GM21526 (cell line): ENCODE results near the gene MEF2C.

Source experiments
- ATAC-seq: cut with Tn5 transposase; IDR thresholded peaks from one replicate; pipeline ENCODE4 v1.9.1; 2021; ENCODE audit warnings: moderate library complexity; ENCODE audit not compliant: unreplicated experiment, low FRiP score

The MEF2C gene

DNA sequence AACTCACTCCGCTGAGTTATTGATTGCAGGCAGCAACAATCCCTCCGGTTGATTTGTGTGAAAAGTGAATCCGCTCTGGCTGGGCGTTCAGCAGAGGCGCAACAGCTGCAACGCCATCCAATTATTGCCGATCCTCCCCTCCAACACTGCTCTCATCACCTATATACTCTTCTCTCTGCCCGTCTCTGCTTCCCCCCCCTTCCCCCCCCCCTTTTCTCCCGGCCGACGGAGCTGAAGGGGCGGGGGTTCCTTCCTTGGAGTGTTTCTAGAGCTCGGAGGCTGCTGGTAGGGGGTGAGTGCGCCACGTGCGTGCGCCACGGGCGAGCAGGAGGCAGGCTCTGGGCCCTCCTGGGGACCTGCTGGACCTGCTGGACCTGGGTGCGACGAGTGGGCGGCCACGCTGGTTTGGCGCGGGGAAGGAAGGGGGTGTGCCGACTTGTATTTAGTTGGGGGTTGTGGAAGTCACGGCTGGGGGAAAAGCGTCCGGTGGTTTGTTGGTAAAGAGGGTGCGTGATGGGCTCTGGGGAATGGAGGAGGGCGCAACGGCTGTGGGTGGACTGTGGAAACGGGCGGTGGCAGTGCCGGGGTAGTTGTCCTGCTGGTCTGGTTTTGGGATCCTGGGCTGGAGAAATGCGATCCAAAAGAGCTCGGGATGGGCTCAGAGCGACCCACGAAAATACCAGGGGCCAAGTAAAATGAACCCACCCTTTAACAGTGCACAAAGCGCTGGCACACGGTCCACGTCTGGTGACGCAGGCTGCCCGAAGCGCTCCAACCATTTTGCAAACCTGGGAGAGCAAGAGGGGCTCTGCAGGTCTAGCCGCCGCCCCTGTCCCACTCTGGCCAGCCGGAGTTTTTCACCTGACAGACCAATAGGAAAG is 6.4 kb upstream of the MEF2C start:
- peak; percentile 31 for ATAC-seq

DNA sequence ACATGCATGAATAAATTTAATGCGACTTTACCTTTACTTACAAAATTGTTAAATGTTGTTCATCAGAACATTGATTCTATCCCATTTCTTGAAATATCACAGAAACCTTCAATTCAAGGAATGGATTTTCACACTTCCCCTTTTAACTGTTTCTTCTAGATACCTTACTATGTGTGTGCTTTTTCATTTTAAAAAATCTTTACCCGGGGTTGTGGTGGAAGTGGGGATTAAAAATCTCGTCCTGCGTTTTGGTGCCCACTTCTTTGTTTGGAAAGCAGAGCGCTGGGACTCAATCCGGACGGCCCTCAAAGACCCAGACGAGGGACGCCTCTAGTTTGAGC is 5.8 kb upstream of the MEF2C start:
- peak; percentile 2 for ATAC-seq

DNA sequence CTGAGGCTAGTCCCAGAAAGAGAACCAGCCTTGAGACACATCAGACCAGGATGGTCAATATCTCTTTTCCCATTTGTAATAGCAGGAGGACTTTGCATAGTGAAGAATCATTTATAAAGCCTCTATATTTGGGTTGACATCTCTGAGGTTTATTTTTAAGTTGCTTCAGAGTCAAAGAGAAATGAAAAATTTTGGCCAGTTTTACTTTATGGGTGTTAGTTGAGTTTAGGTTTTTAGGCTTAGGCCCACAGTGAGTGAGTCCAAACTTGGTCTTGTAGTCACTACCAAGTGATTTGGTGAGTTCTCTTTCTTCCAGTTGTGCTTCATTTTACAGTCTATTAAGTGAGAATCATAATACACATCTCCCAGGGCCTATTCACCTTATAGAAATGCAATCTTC is 5.3 kb upstream of the MEF2C start:
- ATAC-seq, result no peak

DNA sequence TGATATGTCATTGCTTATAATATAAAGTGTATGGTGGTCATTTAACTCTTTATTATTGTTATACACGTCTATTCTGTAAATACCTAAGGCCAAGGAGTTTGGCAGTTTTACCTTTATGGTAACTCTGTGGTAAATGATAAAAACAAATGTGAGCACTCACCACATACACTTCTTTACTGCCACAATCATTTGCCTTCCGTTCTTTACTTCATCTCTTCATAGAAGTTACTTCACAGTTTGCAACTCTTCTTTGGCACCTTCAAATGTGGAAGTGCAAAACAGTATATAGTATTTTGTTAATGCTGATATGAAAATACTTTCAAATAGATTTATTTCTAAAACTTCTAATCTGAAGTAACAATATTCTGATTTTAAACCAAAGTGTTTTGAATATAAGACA is 4.4 kb upstream of the MEF2C start:
- ATAC-seq, result no peak

DNA sequence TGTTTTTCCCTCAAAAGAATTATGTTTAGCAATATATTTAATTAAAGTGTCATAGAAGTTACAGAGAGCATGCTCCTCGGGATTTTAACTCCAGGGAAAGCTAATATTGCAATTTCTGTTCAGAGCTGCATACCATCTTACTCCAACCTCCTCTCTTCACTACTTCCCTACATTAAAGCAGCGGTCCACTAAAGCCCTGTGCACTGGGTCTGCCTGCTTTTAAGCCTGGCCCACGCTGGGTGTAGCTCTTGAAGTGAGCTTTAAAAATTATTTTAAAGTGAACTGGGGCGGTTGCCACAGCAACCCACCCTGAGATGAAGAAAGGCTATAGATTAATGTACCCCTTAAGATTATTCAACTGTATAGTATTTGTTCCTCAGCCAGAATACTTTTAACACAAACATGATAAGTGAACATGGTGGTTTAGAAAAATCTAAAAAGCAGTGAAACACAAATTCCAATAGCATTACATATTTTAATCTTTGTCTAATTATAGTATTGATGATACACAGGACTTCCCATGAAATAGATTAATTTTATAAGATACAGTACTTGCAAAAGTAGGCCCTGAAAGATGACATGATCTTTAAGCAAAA is 3.9 kb upstream of the MEF2C start:
- no peak for ATAC-seq

DNA sequence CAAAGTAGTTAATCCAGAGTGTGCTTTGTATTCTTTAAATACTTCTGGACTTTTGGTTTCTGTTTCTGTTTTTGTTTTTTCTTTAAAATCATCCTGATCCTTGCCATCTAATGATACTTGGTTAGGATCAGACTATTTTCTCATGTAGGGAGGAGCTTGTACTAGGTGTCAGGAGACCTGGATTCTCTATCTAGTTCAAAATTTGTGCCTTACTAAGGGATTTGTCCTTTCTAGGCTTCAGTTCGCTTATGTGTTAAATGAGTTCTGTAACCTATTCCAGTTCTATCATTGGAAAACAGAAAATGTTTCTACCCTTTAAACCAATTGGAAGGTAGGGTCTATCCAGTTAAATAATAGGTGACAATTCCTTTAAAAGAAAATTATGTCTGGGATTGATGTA is 3.3 kb upstream of the MEF2C start:
- no peak for ATAC-seq

DNA sequence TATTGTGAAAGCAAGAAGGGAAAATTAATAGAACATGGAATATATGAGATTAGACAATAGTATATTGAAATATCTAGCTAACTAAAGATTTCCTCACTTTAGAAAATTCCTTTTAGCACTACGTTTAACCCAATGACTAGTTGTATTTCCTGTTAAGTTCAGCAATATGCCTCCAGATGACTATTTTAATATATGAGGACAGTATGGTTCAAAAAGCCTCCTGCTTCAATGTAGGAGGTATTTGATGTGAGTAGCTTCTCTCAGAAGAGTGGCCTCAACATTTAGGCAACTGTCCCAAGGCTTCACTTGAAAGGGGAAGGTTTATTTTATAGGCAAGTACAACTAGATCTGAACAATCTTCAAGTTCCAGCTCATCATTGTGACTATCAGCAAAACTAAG is 2.0 kb upstream of the MEF2C start:
- ATAC-seq, result no peak

DNA sequence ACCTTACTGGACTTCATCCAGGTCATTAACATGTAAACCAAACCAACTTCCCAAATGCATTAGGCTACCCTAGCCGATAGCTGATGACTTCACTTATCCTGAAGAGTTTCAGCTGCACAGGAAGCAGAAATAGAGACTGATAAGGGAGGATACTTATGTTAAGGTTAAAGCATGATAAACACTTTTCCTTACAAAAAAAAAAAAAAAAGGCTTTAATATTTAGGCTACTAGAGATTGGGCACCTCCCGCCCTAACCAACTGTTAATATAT is 1.6 kb upstream of the MEF2C start:
- ATAC-seq, result no peak

DNA sequence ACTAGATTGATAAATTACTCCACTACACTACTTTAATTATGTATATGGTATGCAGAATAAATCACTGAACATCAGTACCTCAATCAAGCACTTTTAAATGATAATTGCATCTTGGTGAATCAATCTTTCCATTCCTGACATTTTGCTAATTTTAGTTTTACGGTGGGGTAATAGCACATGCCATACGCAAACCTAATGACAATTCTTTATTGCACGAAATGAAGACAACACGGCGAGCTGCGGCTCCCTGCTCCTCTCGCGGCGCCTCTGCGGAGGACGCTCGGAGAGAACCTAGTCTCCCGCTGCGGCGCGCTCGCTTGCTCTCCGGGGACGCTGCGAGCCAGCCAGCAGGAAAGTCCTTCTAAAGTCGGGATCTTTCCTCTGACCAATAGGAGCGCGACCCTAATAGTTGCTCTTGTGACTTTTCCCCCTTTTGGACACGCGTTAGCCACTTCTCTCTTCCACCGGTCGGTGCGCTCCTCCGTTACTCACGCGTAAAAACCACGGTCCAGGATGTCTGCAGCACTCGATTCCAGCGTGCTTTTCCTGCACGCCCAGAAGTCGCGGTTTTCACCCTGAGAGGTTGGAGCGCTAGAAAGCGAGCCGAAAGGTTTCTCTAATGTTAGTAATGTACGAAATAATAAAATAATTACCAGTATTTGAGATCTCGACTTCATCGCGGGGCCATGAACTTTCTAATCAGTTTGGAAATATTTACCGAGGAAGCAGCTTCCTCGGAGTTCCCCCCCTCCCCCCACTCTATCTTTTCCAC is 1.0 kb upstream of the MEF2C start:
- no peak for ATAC-seq

DNA sequence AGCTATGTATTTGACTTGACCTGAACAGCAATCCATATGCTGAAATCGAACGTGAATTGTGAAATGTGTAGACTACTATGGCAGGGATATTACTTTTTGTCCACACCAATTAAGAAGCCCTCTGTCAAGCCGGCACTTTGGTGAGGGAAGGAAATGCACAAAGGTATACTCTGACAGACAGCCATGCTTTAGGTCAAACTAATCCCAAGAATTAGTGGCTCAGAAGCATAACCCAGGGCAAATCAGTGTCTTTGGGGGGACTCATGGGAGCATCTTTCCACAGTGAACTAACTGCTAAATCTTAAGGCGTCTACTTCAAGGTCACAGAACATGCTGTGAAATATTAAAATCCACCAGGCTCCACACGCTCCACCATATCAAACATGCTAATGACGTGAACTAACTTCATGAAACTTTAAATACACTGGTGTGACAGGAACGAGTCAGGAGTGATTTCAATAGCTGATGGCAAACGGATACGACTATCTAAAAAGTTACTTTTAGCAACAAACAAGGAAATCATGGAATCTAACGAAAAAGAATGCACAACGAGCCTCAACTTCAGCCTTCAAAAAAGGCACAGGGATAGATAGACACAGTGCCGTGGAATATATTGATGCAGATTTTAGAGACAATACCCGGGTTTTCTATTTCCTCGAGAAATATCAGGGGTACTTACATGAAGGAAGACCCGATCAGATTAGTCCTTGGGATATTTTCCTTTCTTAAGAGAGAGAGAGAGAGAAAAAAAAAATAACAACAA is 527 bp downstream of the MEF2C start:
- no peak for ATAC-seq

DNA sequence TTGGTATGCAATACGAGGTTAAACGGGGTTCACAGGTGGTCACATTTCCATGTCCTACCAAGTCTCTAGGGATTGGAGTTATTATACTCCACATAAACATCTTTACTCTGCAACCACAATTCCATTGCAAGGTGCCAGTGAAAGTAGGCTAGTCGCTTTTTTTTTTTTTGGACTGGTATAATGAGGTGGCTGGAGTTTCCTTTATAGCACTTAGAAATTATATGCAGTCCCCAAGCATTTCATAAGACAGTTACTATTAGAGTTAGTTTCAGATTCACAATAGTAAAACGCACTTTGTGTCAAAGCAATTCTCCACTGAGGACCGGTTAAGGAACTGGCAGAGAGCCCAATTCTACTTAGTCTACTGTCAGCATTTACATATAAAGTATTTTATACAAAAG is 1.4 kb downstream of the MEF2C start:
- no peak for ATAC-seq

DNA sequence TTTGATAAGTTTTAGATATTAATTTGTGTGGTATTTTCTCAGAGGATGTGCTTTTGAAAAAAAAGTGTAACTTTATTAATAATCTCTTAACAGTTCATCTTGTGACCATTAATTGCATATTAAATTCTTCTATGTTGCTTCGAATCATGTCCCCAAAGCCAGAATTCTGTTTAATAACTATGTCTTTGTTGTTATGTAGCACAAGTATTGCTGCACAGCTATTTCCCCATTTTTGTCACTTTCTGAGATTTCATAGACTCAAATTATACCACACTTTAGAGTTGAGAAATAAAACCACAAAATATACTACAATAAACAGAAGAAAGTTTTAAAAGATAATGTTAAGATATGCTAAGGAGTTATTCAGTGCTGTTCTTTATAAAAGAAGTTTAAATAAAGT is 2.8 kb downstream of the MEF2C start:
- ATAC-seq, result no peak

DNA sequence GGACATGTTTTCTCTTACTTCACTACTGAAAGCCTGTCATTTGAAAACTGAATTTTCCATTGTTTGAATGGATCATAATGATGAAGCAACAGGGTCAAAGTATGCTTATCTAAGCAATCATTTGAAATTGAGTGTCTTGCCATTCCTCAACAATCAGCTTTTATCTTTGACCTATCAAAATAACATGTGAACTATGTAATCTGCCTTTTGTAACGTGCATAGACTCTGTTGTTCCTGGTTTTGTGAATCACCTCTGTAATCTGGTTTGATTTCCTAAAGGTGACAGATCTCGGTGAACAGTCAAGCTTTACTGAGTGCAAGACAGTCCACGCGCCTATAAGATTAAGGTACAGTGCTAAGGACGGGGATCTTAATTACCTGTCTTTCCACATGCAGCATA is 3.3 kb downstream of the MEF2C start:
- no peak for ATAC-seq

DNA sequence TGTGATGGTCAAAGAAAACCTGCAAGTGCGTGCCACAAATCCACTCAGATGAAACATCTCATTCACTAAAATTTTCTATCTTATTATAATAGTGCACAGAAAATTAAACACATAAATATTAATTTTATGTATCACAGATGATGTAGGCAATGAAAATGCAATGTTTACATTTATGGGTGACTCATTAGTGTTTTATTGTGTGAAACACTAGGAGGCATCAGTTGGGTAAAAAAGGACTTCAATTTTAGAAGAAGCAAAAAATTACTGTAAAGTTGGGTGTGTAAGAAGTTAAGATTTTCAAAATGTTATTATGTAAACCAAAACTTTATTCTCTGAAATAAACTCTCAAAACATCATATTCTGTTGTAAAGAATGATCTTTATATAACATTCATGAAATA is 4.0 kb downstream of the MEF2C start:
- no peak for ATAC-seq

DNA sequence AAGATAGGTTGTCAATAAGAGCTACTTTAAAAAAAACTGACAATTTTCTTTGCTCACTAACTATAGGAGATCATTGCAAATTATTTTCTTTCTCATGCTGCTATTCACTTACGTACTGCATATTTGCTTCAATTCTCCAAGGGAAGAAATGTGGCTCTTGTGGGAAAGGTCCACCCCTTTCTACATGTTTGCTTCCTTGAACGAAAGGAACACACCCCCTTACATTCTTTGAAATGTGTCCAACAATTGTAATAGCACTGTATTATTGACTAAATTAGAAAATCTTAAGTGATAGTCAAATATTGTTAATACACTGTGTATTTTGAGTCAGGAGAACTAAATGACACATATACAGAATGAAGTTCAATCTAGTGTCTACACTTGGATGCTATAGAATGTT is 5.2 kb downstream of the MEF2C start:
- ATAC-seq, result no peak

DNA sequence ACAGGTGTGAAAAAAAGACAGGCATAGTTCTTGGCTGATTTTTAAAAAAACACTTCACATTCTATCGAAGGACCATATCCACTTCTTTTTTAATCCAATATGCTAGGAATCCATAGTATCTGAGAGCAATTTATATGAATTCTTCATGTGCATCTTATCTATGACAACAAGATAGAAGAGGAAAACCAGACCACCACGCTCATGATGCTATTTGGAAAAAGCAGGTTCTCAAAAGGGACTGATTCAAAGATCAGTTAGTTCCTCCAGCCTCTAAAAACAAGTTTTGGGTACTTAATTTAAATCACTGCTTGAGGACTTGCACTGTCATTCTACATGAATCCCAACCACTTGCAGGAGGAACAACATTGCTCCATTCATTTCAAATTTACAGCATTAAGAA is 6.3 kb downstream of the MEF2C start:
- ATAC-seq, result no peak

DNA sequence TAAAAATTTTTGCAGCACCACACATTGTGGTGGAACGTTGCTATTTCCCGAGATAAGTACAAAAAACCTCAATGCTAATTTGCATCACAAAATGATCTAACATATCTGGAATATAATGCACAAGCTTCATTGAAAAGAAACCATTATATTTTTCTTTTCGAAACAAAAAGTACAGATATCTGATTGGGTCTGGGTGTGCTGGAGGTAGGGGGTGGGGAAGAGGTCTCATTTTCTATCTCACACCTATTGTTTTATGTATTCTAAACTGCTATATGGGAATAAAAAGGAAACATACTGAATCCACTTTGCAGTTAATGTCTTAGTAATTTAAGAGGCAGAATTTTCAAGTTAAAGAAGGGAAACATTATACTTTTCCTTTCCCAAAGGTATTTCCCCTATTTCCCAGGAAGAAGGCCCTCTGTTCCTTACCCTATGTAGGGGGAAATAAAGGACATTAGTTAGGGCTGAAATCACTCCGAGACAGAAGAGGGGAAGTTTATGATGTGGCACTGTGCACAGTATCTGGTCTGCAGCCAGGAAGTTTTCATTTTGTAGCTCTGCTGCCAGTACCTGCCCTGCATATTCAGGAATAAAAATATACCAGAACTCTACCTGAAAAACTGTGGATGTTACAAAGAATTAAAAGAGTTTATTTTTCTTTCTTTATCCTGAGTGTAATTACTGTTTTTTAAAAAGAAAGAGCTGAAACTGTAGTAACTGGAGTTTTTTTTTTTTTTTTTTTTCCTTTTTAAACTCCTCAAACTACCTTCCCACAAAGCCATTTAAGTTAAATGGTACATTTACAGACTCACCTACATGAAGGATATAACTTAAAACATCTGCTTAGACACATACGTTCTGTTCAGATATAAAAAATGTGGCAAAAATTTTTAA is 7.4 kb downstream of the MEF2C start:
- no peak for ATAC-seq

DNA sequence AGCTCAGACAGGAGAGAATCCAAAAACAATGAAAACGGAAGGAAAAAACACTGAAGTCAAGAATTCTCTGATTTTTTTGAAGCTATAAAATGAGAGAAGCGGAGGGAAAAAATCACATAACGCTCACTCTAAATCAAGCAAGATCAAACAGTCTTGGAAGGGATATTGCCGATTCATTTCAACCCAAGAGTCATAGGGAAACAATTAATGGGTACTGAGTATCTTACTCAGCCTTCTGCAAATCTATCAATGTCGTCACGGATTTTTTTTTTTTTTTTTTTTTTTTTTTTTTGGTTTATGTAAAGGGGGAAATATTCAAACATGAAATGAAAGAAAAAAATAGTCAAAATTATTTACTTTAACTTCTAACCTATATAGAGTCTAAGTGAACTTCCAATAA is 9.5 kb downstream of the MEF2C start:
- no peak for ATAC-seq

DNA sequence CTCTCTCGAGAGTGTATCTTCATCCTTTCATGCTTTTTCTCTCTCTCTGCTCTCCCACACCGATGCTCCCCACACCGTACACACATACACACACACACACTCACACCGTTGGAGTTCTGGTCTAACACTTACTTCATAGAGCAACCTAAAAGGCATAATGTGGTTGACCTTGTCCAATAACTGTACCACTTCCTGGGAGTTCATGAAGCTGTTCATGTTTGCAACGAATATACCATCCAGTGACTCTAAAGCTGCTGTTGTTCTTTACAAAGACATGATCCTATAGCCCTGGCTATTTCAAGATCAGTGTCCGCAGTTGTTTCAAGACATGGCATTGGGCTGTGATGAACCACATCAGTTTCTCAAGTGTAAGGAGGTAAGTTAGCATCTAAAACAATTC is 10.0 kb downstream of the MEF2C start:
- ATAC-seq, result no peak

DNA sequence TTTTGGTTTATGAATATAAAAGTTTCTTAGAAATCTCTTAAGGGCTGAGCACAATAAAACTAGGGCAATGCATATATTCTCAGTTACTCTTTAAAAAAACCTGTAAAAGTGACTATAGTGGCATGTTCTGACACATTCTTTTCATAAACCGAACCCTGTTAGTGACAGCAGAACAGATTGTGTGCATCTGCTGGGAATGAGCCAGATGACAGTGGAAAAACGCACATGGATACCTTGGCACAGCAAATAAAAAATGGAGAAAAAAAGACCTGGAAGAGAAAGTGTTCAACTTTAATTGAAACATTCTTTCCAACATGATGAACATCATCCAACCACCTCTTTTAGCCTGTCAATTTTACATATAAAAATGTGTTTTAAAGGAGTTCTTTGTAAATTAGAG is 12.7 kb downstream of the MEF2C start:
- ATAC-seq, result no peak
